Measurements from ENCODE around the gene ERC1. TPM values are rescaled to one million over a fixed set of nuclear protein-coding genes. Genes with fewer than 3 reads are reported as not detected.

ERC1 gene
- total and polyA plus RNA-seq, 9 of the 15 experiments (the other 6 are each of a cell fraction or from before 2014, with no cell fraction given): 0.74 to 11.8 (median 4.8) TPM

- Histone ChIP-seq H3K4me2 (ENCODE audit: insufficient read depth, low read length) (no peak overlapping the region), H3K36me3 (ENCODE audit: control insufficient read depth, insufficient read depth, low read length) (no peaks in the 10 kb centered on the region), H3K4me3 (no peak overlapping the region), H3K27ac (ENCODE audit: extremely low read depth, low read depth, low read length) (no peak overlapping the region), H3K9ac (ENCODE audit: insufficient read depth in 1 of 2, low read depth in 2 of 2, low read length in 2 of 2) (no peak overlapping the region), H4K20me1 (replicated peaks; ENCODE audit: control insufficient read depth, insufficient read depth, low read length) (no peaks in the 10 kb centered on the region), H3K4me1 (replicated peaks in 1 of 2; ENCODE audit: control insufficient read depth in 2 of 2, insufficient read depth in 2 of 2, low read length in 2 of 2) (peaks cover 0 to 7% of the 10 kb centered on the region in 2 experiments; a peak in 1 of 5 replicates), H2AFZ (ENCODE audit: low read depth, low read length) (no peak overlapping the region), H3K27me3 (ENCODE audit: control insufficient read depth in 2 of 2, insufficient read depth in 2 of 2, low read length in 2 of 2) (no peaks in the 10 kb centered on the region), H3K9me1 (ENCODE audit: control insufficient read depth, insufficient read depth, low read length) (no peaks in the 10 kb centered on the region), H3K9me3 (replicated peaks; ENCODE audit: control insufficient read depth, insufficient read depth, low read depth, low read length) (no peaks in the 10 kb centered on the region), H3K79me2 (ENCODE audit: control insufficient read depth, insufficient read depth, low read length) (no peaks in the 10 kb centered on the region)
- in situ Hi-C loops (cut with MboI) (no loop called here), intact Hi-C loops (cut with micrococcal nuclease) (no loop called here)
- ChIA-PET POLR2A (interaction anchor here (0.6 to 2.2 kb wide), 2 partner anchors 10 to 187 kb away, joined by 3 to 6 read pairs; no protein-coding TSS in a partner anchor), CTCF (ENCODE audit: low intra/inter-chr PET ratio) (no interaction called here)
- no TSS peak for BruUV-seq (replicated peaks)
- WGBS (ENCODE audit: insufficient coverage, low coverage, missing lambda C conversion rate): 43% methylated on average over 2 of the region's 2 CpGs
- ATAC-seq: no peak
- no peak for FAIRE-seq
- TF ChIP-seq ZC3H8 (IDR thresholded peaks at IDR 0.05) (no peak), ZNF589 (CRISPR knock-in tag; IDR thresholded peaks at IDR 0.05; ENCODE audit: low read depth) (no peak), BRD9 (IDR thresholded peaks at IDR 0.05; ENCODE audit: low read depth, partially characterized antibody) (no peak), RAD21 (CRISPR knock-in tag; conservative IDR thresholded peaks at IDR 0.05 in 1 of 2, IDR thresholded peaks at IDR 0.05 in 1 of 2) (no peak), MTA1 (IDR thresholded peaks at IDR 0.05; ENCODE audit: borderline replicate concordance) (no peak), SMAD2 (IDR thresholded peaks at IDR 0.05; ENCODE audit: low read depth, low read length) (no peak), ZNF780A (CRISPR knock-in tag; IDR thresholded peaks at IDR 0.05) (no peak), ZNF146 (CRISPR knock-in tag; IDR thresholded peaks at IDR 0.05; ENCODE audit: unreplicated experiment) (no peak)
- no peak for DNase-seq (ENCODE audit: extremely low read depth in 1 of 4, low spot score in 3 of 4)
Observed at GRCh38 chr12:1360441-1361210, 369.6 kb downstream of the ERC1 start.

Data from K562 (cell line).